GM19395 (cell line): ENCODE measurements around the gene HERC2.
"Not testable (repeated sequence)": the region's sequence is repeated elsewhere in the genome, so short reads cannot be mapped to it uniquely, and the experiment has no call there.

Experiments used
- ATAC-seq: cut with Tn5 transposase; IDR thresholded peaks from one replicate; pipeline ENCODE4 v1.9.1; 2021; ENCODE audit warnings: mild to moderate bottlenecking, moderate library complexity; ENCODE audit not compliant: unreplicated experiment

HERC2 gene

GRCh38 chr15:28136236-28136904, 185.6 kb downstream of the HERC2 start:
- peak; percentile 100 for ATAC-seq

- no peak for ATAC-seq
These were observed 188.7 kb downstream of the HERC2 start for GRCh38 chr15:28133281-28133680.

- ATAC-seq = no peak
These were observed 189.3 kb downstream of the HERC2 start for GRCh38 chr15:28132524-28133275.

GRCh38 chr15:28131946-28132345, 190.0 kb downstream of the HERC2 start:
- no peak for ATAC-seq

- no peak for ATAC-seq
These were observed 190.6 kb downstream of the HERC2 start for GRCh38 chr15:28131400-28131799.

- ATAC-seq = no peak
These were observed 191.3 kb downstream of the HERC2 start for GRCh38 chr15:28130651-28131050.

GRCh38 chr15:28129231-28129848, 192.6 kb downstream of the HERC2 start:
- ATAC-seq = no peak

- no peak for ATAC-seq
These were observed 193.9 kb downstream of the HERC2 start for GRCh38 chr15:28128031-28128430.

GRCh38 chr15:28127036-28127435, 194.9 kb downstream of the HERC2 start:
- no peak for ATAC-seq

- ATAC-seq = no peak
These were observed 196.0 kb downstream of the HERC2 start for GRCh38 chr15:28125673-28126651.

- ATAC-seq = no peak
These were observed 197.1 kb downstream of the HERC2 start for GRCh38 chr15:28124841-28125240.

- no peak for ATAC-seq
These were observed 198.5 kb downstream of the HERC2 start for GRCh38 chr15:28123408-28124023.

GRCh38 chr15:28122038-28122949, 199.7 kb downstream of the HERC2 start:
- no peak for ATAC-seq

- ATAC-seq = not testable (repeated sequence)
These were observed 200.4 kb downstream of the HERC2 start for GRCh38 chr15:28121577-28121976.

GRCh38 chr15:28120359-28120640, 201.7 kb downstream of the HERC2 start:
- no peak for ATAC-seq

- ATAC-seq = no peak
These were observed 203.4 kb downstream of the HERC2 start for GRCh38 chr15:28118531-28118930.

- no peak for ATAC-seq
These were observed 203.9 kb downstream of the HERC2 start for GRCh38 chr15:28118083-28118482.

- no peak for ATAC-seq
These were observed 204.5 kb downstream of the HERC2 start for GRCh38 chr15:28117432-28117990.
